DMS 273 treated with DMSO at 0.1 percent for 48 hours (cell line): Measurements from ENCODE around the gene MAD1L1.

Experiments used
- DNase-seq: peaks from one replicate; lab custom pipeline; 2025; lab: John Stamatoyannopoulos, UW

Gene MAD1L1

DNA sequence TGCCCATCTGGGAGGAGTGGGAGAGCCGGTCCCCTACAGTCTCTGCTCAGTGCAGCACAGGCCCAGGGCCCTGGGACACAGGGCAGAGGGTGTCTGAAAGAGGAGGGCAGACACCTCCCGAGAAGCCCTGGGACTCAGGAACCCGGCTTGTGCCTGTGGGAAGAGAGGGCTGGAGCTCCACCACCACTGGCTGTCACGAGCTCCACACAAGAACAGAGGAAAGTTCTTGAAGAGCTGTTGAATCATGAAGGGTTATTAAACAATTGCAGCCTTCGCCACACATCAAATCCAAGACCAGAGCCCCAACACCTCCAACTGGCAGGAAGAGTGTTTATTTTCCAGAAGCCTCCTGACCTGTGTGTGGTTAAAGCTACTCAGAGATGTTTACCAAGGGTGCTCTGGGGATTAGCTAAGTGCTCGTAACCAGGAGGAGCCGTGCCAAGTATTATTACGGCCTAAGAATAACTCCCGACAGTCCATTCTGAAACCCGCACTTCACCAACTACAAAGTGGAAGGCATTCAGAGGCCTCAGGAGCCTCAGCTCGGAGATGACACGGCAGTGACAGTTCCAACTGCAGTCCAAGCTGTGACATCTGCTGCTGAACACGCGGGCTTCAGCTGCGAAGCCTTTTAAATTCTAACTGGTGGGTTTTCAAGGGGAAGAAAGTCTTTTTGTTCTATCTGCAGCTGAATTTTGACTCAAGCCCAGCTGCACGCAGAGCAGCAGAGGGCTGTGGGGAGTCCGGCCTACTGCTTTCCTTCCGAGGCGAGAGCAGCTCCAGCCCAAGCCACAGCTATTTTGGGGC is 75.1 kb downstream of the MAD1L1 start:
- DNase-seq: peak; percentile 50

- DNase-seq: no peak
These were observed 75.8 kb downstream of the MAD1L1 start for GRCh38 chr7:2156756-2157472.

GRCh38 chr7:2154831-2155230 is 77.9 kb downstream of the MAD1L1 start:
- no peak for DNase-seq

DNA sequence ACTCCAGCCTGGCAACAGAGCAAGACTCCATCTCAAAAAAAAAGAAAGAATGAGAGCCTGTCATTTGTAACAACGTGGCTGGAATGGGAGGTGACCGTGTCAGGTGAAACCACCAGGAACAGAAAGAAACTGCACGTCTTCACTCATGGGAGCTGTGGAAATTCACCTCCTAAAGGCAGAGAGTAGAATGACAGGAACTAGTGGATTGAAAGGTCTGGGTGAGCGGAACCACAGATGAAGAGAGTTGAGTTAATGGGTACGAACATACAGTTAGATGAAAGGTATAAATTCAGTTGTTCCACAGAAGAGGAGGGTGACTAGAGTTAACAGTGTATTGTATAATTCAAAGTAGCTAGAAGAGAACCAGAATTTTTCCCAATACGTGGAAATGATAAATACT is 78.6 kb downstream of the MAD1L1 start:
- DNase-seq: no peak

- no peak for DNase-seq
These were observed 80.1 kb downstream of the MAD1L1 start for GRCh38 chr7:2152646-2153045.

GRCh38 chr7:2151801-2152612 is 80.7 kb downstream of the MAD1L1 start:
- no peak for DNase-seq

- no peak for DNase-seq
These were observed 81.5 kb downstream of the MAD1L1 start for GRCh38 chr7:2151237-2151636.

DNA sequence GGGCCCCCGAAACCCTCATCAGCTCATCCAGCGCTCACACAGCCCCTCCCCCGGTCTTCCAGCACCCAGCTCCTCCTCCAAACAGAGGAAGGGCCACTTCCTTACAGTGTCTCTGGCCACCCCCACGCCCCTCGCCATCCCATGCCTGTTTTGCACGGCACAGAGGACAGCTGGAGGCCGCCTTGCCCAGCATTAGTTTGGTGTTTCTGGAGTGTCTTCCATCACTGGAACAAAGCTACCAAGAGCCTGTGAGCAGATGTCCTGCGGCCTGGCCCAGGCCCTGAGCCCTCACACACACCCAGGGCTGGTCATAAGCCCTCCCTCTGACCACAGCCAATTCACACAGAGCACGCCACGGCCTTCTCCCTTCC is 82.3 kb downstream of the MAD1L1 start:
- no peak for DNase-seq

- no peak for DNase-seq
These were observed 82.9 kb downstream of the MAD1L1 start for GRCh38 chr7:2149672-2150444.

DNA sequence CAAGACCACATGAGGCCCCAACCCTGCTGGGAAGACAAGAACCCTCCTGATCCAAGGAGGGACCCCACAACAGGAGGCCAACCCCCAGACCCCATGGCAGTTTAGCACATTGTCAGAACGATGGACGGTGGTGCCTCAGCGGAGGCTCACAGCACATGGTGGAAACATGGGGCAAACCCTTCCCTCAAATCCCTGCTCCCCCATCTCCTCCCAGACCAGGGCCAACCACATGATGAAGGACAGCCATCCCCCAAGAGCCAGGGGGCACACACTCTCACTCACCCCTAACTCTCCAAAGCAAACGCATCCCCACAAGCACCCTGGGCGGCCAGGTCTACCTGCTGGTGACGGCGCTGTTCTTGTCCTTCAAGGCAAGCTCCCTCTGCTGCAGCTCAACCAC is 83.9 kb downstream of the MAD1L1 start:
- DNase-seq: no peak

DNA sequence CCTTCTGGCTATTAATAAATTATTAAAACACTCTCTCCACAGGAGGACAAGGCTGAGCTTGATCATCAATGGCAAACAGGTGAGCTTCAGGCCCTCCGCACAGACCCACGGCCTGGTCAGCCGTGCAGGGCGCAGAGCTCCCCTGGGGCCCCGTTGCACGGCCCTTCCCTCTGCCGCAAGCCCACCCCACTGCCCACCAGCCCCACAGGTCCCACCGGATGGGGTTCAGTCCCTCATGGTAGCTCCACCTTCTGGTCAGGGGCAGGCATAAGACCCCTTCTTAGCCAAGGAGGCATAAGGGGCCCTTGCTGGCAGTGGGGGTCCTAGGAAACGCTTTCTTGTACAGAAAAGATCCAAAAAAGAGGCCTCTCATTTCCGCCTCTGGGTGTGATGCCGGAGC is 84.6 kb downstream of the MAD1L1 start:
- no peak for DNase-seq

DNA sequence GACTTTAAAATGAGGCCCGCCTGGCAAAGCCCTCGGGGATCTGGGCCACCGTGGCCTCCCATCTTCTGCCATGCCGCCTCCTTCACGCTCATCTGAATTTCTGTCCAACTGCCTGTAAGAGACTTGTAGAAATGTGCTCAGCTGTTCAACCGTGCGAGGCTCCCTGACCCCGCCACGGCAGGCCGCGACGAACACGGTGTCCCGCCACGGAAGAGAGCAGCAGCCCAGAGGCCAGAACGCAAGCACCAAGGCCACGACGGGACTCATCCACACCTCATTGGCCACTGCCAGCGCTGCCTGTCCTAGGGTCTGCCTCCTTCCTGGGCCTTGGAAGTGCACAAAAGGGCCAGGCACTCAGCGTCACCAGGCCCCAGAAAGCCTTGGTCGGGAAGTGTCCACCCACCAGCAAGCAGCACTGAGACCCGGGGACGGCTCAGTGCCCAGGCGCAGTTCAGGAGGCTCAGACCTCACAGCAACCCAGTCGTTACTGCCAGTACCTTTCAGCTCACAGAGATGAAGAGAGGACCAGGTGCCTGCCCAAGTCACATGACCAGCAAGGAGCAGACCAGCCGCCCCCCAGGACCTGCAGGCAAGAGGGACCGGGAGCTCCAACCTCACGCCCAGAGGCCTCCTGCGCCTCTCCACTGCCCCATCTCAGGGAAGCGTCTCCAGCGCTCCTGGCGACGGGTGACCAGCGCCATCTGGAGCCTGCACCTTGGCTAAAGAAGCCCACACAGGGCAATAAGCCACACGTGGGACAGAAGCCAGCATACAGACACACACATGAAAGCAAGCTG is 85.9 kb downstream of the MAD1L1 start:
- no peak for DNase-seq

DNA sequence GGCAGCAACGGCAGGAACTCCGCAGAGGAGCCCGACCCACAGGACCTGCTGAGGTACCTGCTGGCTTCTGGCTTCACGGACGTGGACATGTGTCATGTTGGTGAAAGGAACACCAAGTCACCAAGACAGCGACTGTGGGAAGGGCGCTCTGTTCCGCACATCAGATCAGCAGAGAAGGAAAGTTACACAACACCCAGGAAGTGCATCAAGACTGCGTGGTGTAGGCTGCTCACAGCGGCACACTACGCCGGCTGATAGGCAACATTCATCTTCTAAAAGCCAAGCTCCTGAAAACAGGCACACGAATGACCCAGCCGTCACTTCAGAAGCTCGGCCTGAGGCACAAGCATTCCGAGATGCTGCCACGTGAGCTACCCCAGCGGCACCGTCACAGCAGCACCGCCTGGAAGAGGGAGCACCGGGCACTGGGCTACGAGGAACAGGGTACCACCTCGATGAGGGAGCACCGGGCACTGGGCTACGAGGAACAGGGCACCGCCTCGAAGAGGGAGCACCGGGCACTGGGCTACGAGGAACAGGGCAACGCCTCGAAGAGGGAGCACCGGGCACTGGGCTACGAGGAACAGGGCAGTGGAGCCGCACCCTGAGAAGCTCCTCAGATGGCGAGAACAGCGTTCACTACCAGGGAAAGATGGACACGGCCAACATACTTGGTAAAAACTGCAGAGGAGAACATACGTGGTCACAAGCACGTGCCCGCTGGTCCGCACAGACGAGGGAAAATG is 86.7 kb downstream of the MAD1L1 start:
- DNase-seq: no peak

DNA sequence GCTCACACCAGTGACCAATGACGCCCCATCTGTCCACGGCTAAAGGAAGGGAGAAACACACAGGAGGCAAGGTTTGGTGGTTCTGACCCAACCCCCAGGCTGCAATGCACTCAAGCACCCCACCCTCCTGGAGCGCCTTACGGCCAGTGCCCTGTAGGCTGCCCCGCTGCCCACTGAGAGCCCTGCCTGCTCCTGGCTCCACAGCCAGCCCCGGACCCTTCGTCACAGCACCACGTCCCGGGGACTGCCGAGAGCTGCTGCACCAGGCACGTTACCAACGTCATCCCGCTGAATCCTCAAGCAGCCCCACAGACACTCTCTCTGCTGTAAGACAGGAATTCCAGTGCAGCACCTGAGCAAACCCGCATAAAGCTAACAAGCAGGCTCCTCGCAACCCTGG is 87.8 kb downstream of the MAD1L1 start:
- no peak for DNase-seq

- no peak for DNase-seq
These were observed 88.7 kb downstream of the MAD1L1 start for GRCh38 chr7:2143981-2144595.

DNA sequence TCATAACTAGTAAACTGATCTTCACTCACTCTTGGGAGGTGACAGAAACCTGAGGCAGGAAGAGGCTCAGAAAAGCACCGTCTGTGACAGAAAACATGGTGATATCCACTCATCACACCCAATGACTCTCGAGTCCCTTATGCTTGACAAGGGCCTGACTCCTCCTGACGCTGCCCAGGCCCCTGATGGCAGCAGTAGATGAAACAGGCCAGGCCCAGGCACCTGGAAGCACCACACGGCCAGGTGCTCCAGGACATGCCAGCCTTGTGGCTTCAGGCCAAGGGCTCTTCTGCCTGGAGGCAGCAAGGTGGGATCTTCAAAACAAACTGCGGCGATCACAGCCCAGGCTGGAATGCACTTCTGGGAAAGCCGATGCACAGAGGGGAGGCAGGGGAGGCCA is 89.3 kb downstream of the MAD1L1 start:
- DNase-seq: no peak

GRCh38 chr7:2142386-2142785 is 90.4 kb downstream of the MAD1L1 start:
- no peak for DNase-seq

GRCh38 chr7:2141651-2142050 is 91.1 kb downstream of the MAD1L1 start:
- no peak for DNase-seq

GRCh38 chr7:2141021-2141410 is 91.7 kb downstream of the MAD1L1 start:
- no peak for DNase-seq
